DOHH2 (cell line): ENCODE data around the gene APBA2.

Source experiments
- EZH2phosphoT487 ChIP-seq: fragments of 200-600 bp; sonication (generic); IDR thresholded peaks from 2 replicates; pipeline ENCODE4 v1.6.1; 2017; ENCODE audit warnings: borderline replicate concordance, mild to moderate bottlenecking, antibody characterized with exemption, low read length, moderate library complexity, mixed read lengths
- TF ChIP-seq, protein P1 (sequence below): fragments of 200-600 bp; sonication (generic); IDR thresholded peaks from one replicate; pipeline ENCODE4 v1.5.1; 2014; ENCODE audit warnings: antibody characterized with exemption, mild to moderate bottlenecking, low read depth, low read length; ENCODE audit not compliant: poor library complexity, severe bottlenecking

DNA sequence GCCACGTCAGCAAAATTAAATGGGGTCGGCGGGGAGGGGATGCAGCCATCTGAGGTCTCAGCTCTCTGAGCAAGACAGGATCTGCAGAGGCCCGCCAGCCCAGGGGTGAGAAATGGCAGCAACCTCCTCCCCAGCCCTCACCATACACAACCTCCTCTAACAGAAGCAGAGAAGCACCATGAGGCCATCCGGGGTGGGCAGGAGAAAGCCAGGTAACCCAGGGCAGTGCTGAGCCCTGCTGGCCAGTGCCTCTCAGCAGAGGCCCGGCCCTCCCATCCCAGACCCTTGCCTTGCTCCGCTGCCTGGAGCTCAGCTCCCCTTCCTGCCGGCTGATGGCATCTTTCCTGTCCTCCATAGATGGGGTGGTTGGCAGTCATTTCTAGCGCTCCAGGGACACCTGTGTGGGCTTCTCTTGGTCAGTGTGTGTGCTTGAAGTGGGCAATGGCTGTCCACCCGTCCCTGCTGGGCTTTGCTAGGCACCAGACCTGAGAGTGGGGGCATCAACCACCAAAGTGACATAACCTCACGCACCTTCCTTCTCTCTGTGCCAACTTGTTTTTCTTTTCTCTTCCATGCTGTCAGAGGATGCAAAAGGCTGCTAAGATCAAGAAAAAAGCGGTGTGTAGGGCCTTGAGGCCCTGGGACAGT is 208.0 kb downstream of the APBA2 start:
- TF ChIP-seq, protein P1, sequence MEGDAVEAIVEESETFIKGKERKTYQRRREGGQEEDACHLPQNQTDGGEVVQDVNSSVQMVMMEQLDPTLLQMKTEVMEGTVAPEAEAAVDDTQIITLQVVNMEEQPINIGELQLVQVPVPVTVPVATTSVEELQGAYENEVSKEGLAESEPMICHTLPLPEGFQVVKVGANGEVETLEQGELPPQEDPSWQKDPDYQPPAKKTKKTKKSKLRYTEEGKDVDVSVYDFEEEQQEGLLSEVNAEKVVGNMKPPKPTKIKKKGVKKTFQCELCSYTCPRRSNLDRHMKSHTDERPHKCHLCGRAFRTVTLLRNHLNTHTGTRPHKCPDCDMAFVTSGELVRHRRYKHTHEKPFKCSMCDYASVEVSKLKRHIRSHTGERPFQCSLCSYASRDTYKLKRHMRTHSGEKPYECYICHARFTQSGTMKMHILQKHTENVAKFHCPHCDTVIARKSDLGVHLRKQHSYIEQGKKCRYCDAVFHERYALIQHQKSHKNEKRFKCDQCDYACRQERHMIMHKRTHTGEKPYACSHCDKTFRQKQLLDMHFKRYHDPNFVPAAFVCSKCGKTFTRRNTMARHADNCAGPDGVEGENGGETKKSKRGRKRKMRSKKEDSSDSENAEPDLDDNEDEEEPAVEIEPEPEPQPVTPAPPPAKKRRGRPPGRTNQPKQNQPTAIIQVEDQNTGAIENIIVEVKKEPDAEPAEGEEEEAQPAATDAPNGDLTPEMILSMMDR = no peak
- no peak for TF ChIP-seq EZH2phosphoT487
